ENCODE results near the gene DHDH. TPM values are rescaled to one million over a fixed set of nuclear protein-coding genes. Genes with fewer than 3 reads are reported as not detected.

Gene DHDH
- total RNA-seq, 1 donor = not detected

DNA sequence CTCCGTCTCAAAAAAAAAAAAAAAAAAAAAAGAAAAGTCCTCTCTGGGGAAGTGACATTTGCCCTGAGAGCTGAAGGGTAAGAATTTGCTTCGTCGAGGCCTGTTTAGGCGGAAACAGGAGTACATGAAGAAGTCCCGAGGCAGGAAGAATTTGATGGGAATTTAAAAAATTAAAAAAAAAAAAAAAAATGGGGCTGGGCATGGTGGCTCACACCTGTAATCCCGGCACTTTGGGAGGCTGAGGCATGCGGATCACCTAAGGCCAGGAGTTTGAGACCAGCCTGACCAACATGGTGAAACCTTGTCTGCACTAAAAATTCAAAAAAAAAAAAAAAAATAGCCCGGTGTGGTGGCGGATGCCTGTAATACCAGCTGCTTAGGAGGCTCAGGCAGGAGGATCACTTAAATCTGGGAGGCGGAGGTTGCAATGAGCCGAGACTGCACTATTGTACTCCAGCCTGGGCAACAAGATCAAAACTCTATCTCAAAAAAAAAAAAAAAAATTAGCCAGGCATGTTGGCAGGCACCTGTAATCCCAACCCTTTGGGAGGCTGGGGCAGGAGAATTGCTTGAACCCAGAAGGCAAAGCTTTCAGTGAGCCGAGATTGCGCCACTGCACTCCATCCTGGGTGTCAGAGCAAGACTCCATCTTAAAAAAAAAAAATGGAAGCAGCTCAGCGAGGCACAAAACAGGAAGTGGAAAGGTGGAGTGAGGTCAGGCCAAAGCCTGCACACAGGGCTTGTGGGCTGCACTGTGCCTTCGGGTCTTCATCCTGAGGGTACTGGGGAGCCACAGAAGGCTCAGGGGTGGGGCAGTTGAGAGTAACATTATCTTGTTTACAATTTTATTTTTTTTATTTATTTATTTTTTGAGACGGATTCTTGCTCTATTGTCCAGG, 26.1 kb downstream of the DHDH start:
- TF ChIP-seq, protein P1, sequence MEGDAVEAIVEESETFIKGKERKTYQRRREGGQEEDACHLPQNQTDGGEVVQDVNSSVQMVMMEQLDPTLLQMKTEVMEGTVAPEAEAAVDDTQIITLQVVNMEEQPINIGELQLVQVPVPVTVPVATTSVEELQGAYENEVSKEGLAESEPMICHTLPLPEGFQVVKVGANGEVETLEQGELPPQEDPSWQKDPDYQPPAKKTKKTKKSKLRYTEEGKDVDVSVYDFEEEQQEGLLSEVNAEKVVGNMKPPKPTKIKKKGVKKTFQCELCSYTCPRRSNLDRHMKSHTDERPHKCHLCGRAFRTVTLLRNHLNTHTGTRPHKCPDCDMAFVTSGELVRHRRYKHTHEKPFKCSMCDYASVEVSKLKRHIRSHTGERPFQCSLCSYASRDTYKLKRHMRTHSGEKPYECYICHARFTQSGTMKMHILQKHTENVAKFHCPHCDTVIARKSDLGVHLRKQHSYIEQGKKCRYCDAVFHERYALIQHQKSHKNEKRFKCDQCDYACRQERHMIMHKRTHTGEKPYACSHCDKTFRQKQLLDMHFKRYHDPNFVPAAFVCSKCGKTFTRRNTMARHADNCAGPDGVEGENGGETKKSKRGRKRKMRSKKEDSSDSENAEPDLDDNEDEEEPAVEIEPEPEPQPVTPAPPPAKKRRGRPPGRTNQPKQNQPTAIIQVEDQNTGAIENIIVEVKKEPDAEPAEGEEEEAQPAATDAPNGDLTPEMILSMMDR (IDR thresholded peaks at IDR 0.05; ENCODE audit: insufficient read depth, low read length) = no peak
- H3K4me3 ChIP-seq (ENCODE audit: low read depth, low read length) = no peak overlapping the region
- DNase-seq (ENCODE audit: low read depth) = no peak

DNA sequence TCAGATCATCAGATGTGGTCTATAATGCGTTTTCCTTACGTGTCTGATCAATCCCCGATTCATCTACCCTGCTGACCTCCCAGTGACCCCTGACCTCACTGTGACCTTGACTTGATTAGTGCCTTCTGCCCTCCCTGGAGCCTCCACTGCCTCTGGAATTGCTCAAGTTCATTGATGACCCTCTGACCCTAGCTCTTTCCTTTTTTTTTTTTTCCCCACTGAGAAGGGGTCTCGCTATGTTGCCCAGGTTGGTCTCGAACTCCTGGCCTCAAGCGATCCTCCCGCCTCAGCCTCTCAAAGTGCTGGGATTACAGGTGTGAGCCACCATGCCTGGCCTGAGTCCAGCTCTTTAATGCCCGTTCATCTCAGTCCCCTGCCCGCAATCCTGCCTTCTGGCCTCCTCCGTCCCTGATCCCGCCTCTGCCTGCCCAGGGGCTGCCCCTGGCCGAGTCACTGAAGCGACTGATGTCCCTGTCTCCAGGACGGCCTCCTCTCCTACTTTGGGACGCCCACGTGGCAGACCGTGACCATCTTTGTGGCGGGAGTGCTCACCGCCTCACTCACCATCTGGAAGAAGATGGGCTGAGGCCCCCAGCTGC, 27.7 kb downstream of the DHDH start:
- H3K4me3 ChIP-seq (ENCODE audit: low read depth, low read length) = no peak overlapping the region
- DNase-seq (ENCODE audit: low read depth) = no peak
- TF ChIP-seq, protein P1 (IDR thresholded peaks at IDR 0.05; ENCODE audit: insufficient read depth, low read length) = no peak

DNA sequence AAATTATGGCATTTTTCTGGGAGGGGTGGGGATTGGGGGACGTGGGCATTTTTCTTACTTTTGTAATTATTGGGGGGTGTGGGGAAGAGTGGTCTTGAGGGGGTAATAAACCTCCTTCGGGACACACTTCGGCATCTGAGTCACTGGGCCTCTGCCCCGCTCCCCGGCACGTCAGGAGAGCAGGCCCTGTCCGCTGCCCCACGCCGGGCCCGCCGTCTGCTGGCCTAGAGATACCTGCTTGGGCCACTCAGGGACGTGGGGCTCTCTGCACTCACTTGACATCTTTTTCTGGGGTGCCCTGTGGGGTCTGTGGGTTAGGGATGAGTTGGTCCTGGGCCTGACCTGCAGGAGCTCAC, 28.2 kb downstream of the DHDH start:
- TF ChIP-seq, protein P1 (IDR thresholded peaks at IDR 0.05; ENCODE audit: insufficient read depth, low read length) = no peak
- DNase-seq (ENCODE audit: low read depth) = no peak
- H3K4me3 ChIP-seq (ENCODE audit: low read depth, low read length) = no peak overlapping the region

DNA sequence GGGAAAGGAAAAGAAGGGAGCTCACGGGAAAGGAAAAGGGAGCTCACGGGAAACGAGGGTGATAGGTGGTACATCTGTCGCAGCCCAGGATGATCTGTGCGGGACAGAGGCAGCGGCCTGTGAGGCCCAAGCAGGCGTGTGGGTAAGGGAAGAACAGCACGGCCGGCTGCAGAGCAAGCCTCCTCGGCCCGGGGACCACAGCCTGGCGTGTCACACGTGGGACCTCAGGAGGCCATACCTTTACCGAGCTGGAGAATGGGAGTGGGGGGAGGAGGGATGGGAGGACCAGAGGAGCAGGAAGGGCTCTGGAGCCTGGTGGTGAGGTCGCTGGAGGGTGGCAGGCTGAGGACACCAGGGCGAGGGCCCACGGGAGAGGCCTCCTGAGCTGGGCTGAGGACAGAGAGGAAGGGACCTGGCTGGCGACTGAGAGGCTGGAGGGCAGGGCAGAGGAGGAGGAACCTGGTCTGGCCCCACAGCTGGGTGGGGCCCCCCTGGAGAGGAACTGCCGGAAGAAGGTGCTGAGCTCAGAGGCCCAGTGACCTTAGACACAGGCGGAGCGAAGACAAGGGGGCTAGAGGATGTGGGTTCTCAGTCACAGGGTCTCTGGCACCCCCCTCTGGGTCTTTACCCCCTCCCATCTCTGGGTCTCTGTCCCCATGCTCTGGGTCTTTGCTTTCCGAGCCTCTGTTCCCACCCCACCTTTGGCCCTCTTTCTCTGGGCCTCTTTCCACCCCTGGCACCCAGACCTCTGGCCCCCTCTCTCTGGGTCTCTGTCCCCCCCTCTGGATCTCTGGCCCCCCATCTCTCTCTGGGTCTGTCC, 28.7 kb downstream of the DHDH start:
- TF ChIP-seq, protein P1 (IDR thresholded peaks at IDR 0.05; ENCODE audit: insufficient read depth, low read length) = no peak
- no peak for DNase-seq (ENCODE audit: low read depth)
- no peak overlapping the region for H3K4me3 ChIP-seq (ENCODE audit: low read depth, low read length)

DNA sequence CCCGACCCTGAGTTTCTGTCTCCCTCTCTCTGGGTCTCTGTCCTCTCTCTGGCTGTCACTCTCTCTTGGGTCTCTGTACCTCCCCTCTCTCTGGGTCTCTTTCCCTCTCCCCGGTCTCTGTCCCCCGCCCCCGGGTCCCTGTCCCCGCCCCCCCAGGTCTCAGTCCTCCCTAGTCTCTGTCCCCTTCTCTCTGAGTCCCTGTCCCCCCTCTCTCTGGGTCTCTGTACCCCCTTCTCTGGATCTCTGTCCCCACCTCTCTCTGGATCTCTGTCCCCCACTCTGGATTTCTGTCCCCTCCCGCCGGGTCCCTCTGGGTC, 29.3 kb downstream of the DHDH start:
- H3K4me3 ChIP-seq (ENCODE audit: low read depth, low read length) = no peak overlapping the region
- DNase-seq (ENCODE audit: low read depth) = no peak
- TF ChIP-seq, protein P1 (IDR thresholded peaks at IDR 0.05; ENCODE audit: insufficient read depth, low read length) = no peak

DNA sequence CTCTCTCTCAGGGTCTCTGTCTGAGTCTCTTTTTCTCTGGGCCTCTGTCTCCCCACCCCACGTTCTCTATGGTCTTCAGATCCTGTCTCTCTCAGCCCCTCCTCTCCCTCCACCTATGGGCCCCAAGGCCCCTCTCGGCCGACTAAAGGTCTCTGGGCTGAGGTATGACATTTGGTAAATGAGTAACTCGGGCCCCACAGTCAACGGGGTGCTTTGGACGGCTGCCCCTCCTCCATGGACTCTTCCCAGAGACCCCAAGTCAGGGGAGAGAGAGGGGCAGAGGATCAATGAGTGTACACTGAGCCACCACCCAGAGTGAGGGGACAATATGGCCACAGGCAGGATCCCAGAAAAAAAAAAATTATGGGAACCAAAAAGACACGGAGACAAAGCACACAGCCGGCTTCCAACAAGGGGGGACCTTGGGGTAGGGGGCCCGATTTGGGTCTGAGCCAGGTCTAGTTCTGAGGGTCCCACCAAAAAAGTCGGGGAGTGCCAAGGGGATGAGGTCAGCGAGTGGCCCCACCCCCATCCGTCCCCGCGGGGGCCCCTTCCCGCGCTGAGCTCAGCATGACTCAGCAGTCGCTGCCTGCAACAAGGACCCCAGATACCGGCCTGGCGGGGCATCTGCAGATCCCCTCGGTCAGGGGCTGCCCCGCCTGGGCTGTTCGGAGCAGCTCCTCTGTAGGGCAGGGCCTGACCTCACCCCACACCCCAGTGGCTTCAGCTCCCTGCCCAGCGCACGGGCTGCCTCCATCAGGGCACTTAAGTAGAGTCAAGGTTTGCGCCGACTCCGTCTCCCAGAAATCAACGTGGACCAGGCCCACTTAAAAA, 30.1 kb downstream of the DHDH start:
- TF ChIP-seq, protein P1 (IDR thresholded peaks at IDR 0.05; ENCODE audit: insufficient read depth, low read length) = no peak
- peak; percentile 73 for DNase-seq (ENCODE audit: low read depth)
- peak overlapping the region; percentile 64 for H3K4me3 ChIP-seq (ENCODE audit: low read depth, low read length)

All from fibroblast of the aortic adventitia (primary cell).